HG02610 (cell line): ENCODE measurements around the gene OTX2.

Experiments
- ATAC-seq: cut with Tn5 transposase; IDR thresholded peaks from one replicate; pipeline ENCODE4 v1.9.1; 2021; ENCODE audit warnings: mild to moderate bottlenecking, moderate library complexity; ENCODE audit not compliant: unreplicated experiment

The OTX2 gene

GRCh38 chr14:56797003-56797568 lies 13.2 kb downstream of the OTX2 start:
- ATAC-seq, result no peak

DNA sequence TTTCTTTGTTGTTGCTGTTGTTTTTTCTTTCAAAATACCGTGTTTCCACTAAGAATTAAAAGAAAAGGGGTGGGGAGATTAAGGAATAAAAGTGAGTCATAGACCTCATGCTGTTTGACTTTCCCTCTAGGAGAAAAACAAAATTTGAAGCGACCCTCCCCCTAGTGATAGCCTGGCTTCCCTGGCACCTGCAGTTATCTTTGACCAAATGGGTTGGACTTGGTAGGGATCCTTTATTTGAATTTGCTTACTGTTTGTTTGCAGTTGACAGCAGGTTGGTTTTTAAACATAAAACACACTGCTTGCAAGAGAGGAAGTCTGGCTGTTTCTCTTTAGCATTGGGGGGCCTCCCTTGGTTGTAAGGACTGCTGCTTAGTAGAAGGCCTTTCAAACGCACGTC lies 14.0 kb downstream of the OTX2 start:
- ATAC-seq, result no peak

DNA sequence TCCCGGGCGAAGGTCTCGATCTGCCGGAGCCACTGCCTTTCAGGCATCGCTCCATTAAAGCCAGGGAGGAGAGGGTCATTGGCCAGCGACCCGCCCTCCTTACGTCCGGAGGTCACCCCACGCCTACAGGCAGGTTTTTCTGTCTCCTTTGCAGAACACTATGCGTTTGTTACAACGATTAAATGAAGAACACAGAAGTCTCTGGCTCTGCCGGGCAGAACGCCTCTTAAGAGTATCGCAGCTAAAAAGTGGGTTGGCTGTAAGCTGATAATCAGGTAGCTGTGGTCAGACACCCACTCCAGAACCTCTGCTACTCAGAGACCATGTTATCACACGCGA lies 15.0 kb downstream of the OTX2 start:
- no peak for ATAC-seq

DNA sequence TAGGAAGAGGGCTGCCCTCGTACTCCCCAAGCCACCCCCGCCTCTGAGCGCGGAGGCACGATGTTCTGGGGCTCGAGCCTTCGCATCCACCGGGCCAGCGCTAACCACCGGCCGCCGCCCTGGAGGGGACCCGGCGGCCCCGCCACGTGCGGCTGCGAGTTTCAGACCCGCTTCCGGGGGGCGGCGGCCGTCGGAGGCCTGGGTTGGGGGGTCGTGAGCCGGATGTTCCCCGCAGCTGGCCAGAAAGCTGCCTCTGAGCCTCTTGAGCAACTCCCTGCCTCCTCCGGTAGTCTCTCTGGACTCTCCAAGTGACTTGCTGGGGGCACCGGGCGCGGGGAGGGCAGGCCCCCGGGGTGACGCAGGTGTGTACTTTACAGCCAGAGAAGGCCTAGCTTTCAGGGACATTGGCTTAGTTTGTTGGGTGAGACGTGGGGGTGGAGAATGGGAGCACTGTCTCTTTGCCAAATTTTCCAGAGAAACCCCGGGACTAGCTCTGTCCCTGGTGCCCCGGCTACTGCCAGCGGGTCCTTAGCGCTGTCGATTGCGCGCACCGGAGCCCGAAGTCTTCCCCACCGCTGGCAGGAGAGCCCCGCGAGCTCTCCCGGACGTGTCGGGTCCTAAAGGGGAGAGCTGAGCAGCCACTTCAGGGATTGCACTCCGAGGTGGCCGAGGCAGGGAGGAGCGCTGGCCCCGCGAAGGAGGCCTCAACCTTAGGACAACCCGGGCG lies 15.6 kb downstream of the OTX2 start:
- ATAC-seq, result no peak

- ATAC-seq, result no peak
Observed at GRCh38 chr14:56794088-56794556, 16.2 kb downstream of the OTX2 start.

- ATAC-seq, result no peak
Observed at GRCh38 chr14:56789955-56790354, 20.3 kb downstream of the OTX2 start.

DNA sequence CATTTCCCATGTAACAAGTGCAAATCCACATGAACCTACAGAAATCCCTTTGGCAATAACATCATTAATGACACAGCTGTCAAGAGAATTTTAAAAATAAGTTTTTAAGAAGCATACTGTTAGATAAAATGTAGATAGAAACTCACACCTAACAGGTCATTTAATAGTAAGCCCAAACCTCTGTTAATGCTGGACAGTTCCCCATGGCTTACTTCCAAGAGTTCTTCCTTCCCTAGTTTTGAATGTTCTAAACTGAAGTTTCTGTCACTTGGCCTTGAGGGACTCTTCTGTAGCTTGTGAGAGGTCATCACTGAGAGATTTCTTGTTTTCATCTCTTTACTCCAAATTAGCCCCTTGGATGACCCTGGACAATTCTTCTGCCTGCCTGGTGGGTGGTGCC lies 22.7 kb downstream of the OTX2 start:
- no peak for ATAC-seq

- no peak for ATAC-seq
Observed at GRCh38 chr14:56782711-56783110, 27.6 kb downstream of the OTX2 start.

DNA sequence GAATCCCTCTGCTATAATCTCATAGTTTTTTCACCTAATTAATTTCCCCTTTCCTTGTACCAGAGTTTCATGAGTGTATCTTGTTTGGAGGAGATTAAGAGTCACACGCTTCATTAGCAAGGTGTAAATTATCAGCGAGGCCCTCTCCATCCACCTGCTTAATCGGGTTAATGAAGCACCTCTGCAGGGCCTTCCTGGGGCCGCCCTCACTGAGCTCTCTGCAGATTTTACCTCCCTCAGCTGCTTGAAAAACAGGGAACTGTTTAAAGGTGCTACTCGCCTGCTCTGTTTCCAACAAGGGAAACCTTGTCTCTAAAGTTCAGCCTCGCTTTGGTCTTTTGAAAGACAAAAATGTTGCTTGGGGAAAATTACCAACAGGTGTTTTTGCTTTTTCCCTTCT lies 35.8 kb downstream of the OTX2 start:
- ATAC-seq, result no peak

DNA sequence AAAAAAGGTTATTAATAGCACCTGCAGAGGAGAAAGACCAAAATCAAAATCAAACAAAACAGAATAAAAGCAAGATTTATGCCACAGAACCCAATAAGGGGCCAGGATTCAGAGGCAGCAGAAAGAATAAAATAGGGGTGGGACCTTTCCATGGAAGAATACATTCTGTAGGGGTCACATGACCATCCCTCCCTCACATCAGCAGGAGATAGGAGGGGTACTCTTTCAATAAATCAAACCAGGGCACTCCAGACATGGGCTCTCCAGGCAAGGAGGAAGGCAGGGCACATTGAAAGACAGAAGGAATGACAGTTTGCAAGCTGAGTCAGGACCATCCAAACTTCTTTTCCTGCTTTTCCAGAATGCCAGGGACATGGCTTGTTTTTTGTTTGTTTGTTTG lies 39.8 kb downstream of the OTX2 start:
- no peak for ATAC-seq

- ATAC-seq, result no peak
Observed at GRCh38 chr14:56760164-56760914, 49.9 kb downstream of the OTX2 start.

GRCh38 chr14:56759633-56760032 lies 50.6 kb downstream of the OTX2 start:
- ATAC-seq, result no peak

DNA sequence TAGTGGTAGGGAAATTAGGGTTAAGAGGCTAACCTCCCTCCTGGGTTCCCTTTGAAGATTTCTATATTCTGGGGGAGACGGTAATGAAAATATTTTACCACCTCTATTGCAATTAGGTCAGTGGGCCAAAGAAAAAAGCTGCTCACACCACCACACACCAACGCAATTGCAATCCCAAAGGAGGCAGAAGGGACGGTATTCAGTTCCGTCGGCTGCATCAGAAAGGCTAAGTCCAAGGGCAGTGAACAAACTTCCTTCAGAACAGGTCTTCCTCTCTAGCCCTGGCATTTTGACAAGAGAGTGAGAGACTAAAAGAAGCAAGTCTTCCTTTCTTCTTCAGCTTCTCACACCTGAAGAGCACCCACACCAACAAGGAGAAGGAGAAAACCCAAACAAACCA lies 51.2 kb downstream of the OTX2 start:
- ATAC-seq, result no peak

- ATAC-seq, result no peak
Observed at GRCh38 chr14:56754921-56755320, 55.4 kb downstream of the OTX2 start.

DNA sequence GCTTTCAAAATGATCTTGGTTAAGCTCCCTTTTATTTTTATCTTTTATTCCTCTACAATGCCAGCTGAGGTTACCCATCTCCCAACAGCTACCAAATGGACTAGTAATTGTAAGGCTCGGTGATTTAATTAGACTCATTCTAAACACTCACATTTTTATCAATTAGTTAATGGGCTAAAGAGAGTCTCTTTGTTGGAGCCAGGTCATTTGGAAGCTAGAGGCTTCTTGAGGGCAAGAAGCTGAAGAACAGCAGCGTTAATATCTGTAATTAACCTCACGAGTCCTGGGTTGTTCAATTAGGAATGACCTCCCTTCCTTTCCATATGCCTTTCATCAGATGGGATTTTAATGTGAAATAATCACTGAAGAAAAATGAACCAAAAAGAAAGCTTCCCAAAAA lies 56.9 kb downstream of the OTX2 start:
- ATAC-seq, result no peak

- ATAC-seq, result no peak
Observed at GRCh38 chr14:56752428-56752827, 57.9 kb downstream of the OTX2 start.

- no peak for ATAC-seq
Observed at GRCh38 chr14:56751471-56751870, 58.8 kb downstream of the OTX2 start.
